ENCODE data around the gene CRISP3. TPM values are rescaled to one million over a fixed set of nuclear protein-coding genes. Genes with fewer than 3 reads are reported as not detected.

Gene CRISP3, protein sequence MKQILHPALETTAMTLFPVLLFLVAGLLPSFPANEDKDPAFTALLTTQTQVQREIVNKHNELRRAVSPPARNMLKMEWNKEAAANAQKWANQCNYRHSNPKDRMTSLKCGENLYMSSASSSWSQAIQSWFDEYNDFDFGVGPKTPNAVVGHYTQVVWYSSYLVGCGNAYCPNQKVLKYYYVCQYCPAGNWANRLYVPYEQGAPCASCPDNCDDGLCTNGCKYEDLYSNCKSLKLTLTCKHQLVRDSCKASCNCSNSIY
- total RNA-seq (not detected in 2 replicates), polyA plus RNA-seq (not detected in 2 replicates), polyA minus RNA-seq (not detected in 2 replicates)
- 0.02 TPM for total RNA-seq (2013)

DNA sequence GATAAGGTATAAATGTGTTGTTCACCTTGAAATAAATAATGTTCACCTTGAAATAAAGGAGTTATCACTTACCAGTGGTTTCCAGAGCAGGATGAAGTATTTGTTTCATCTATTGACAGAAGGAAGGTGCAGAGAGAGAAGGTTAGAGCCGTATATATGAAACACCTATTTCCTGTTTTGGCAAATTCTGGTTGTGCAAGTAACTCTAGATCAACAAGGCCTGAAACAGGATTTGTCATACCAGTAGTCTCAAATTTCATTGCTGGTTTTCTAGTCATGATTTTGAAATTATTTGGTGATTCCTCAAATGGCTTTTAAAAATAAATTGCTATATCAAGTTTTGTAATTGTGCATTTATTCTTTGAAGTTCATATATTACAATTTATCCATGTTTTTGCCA is at the start of gene CRISP3:
Gene CRISP3 (minus strand): TSS at position 130 of the 400 bp plus-strand sequence. CDS start 21 bp downstream, at position 109.
- no peak within 1 kb of the TSS for H3K27ac ChIP-seq (ENCODE audit: low read length in 2 of 2)
- ChIA-PET POLR2A (no interaction called here), CTCF (no interaction called here)
- H3K4me3 Mint-ChIP-seq, result no peak within 1 kb of the TSS
- no peak for TF ChIP-seq EZH2 (IDR thresholded peaks at IDR 0.05; ENCODE audit: borderline replicate concordance, insufficient read depth, low read depth, low read length, poor library complexity, severe bottlenecking)
- TF ChIP-seq, protein P1, sequence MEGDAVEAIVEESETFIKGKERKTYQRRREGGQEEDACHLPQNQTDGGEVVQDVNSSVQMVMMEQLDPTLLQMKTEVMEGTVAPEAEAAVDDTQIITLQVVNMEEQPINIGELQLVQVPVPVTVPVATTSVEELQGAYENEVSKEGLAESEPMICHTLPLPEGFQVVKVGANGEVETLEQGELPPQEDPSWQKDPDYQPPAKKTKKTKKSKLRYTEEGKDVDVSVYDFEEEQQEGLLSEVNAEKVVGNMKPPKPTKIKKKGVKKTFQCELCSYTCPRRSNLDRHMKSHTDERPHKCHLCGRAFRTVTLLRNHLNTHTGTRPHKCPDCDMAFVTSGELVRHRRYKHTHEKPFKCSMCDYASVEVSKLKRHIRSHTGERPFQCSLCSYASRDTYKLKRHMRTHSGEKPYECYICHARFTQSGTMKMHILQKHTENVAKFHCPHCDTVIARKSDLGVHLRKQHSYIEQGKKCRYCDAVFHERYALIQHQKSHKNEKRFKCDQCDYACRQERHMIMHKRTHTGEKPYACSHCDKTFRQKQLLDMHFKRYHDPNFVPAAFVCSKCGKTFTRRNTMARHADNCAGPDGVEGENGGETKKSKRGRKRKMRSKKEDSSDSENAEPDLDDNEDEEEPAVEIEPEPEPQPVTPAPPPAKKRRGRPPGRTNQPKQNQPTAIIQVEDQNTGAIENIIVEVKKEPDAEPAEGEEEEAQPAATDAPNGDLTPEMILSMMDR (IDR thresholded peaks at IDR 0.05), result no peak
- H3K9me3 ChIP-seq (ENCODE audit: control extremely low read depth in 1 of 3, control insufficient read depth in 2 of 3, insufficient read depth in 1 of 3, low read length in 2 of 3), result no peaks in the 10 kb centered on the region
- WGBS (ENCODE audit: insufficient coverage), result no CpG with 5 or more reads among the region's 1 CpG
- H3K79me2 ChIP-seq (ENCODE audit: control insufficient read depth, insufficient read depth, low read length), result no peaks in the 10 kb centered on the region
- DNase-seq (no peak), ATAC-seq (ENCODE audit: low read depth) (no peak)
- H3K9ac ChIP-seq (ENCODE audit: low read length), result no peak within 1 kb of the TSS
- H3K4me1 Mint-ChIP-seq, result no peaks in the 10 kb centered on the region
- H3K4me2 ChIP-seq (replicated peaks; ENCODE audit: low read depth, low read length, poor library complexity, severe bottlenecking), result no peak within 1 kb of the TSS
- intact Hi-C loops (cut with micrococcal nuclease), result no loop called here
- H3K9me3 Mint-ChIP-seq (ENCODE audit: insufficient read depth), result peaks cover 2% of the 10 kb centered on the region
- H2AFZ ChIP-seq (ENCODE audit: insufficient read depth, low read depth, low read length, poor library complexity, severe bottlenecking), result no peak within 1 kb of the TSS
- no peaks in the 10 kb centered on the region for H3K36me3 ChIP-seq (replicated peaks in 1 of 2; ENCODE audit: control extremely low read depth in 1 of 2, control insufficient read depth in 1 of 2, extremely low read depth in 1 of 2, insufficient read depth in 2 of 2, low read length in 1 of 2)
- H3K4me1 ChIP-seq (ENCODE audit: control insufficient read depth in 2 of 2, insufficient read depth in 2 of 2, low read length in 2 of 2), result no peaks in the 10 kb centered on the region
- H3K27me3 Mint-ChIP-seq, result no peaks in the 10 kb centered on the region
- H4K20me1 ChIP-seq (ENCODE audit: control insufficient read depth, insufficient read depth, low read length, poor library complexity, severe bottlenecking), result no peaks in the 10 kb centered on the region
- H3K27me3 ChIP-seq (replicated peaks in 1 of 4; ENCODE audit: control extremely low read depth in 1 of 4, control insufficient read depth in 3 of 4, insufficient read depth in 4 of 4, low read length in 3 of 4), result no peaks in the 10 kb centered on the region
- no peak within 1 kb of the TSS for H3K27ac Mint-ChIP-seq
- H3K4me3 ChIP-seq (ENCODE audit: control extremely low read depth in 1 of 5, extremely low read depth in 1 of 5, insufficient read depth in 1 of 5, low read depth in 2 of 5, low read length in 4 of 5), result no peak within 1 kb of the TSS

DNA sequence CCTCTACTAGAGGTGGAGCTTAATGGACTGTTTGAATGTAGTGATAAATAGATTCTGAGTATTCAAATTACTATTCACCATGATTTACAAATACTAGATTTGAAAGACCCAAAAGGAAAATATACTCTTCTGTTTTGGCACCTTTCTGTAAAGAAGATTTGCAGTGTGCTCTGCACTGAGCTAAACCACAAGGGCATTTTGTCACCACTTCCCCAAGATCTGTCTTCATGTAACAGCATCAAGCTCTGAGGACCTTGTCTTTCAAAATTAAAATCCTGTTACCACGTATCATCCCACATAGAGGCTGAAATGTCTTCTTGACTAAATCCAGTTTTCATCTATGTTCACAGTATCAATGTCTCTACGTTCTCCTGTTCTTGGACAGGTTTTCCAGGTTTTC is 46.2 kb upstream of the CRISP3 start:
- no peak overlapping the region for H3K9ac ChIP-seq (ENCODE audit: low read length)
- peaks cover 2% of the 10 kb centered on the region for H3K9me3 Mint-ChIP-seq (ENCODE audit: insufficient read depth)
- H3K79me2 ChIP-seq (ENCODE audit: control insufficient read depth, insufficient read depth, low read length), result no peaks in the 10 kb centered on the region
- ATAC-seq (ENCODE audit: low read depth) (no peak), DNase-seq (no peak)
- no peak overlapping the region for H3K4me2 ChIP-seq (replicated peaks; ENCODE audit: low read depth, low read length, poor library complexity, severe bottlenecking)
- H3K27ac Mint-ChIP-seq, result no peak overlapping the region
- ChIA-PET POLR2A (no interaction called here), CTCF (no interaction called here)
- H3K27ac ChIP-seq (ENCODE audit: low read length in 2 of 2), result no peak overlapping the region
- no peaks in the 10 kb centered on the region for H3K27me3 Mint-ChIP-seq
- no peaks in the 10 kb centered on the region for H3K4me1 Mint-ChIP-seq
- no peaks in the 10 kb centered on the region for H4K20me1 ChIP-seq (ENCODE audit: control insufficient read depth, insufficient read depth, low read length, poor library complexity, severe bottlenecking)
- no peak overlapping the region for H3K4me3 Mint-ChIP-seq
- TF ChIP-seq EZH2 (IDR thresholded peaks at IDR 0.05; ENCODE audit: borderline replicate concordance, insufficient read depth, low read depth, low read length, poor library complexity, severe bottlenecking), result no peak
- TF ChIP-seq, protein P1 (IDR thresholded peaks at IDR 0.05), result no peak
- no peaks in the 10 kb centered on the region for H3K4me1 ChIP-seq (ENCODE audit: control insufficient read depth in 2 of 2, insufficient read depth in 2 of 2, low read length in 2 of 2)
- H3K27me3 ChIP-seq (replicated peaks in 1 of 4; ENCODE audit: control extremely low read depth in 1 of 4, control insufficient read depth in 3 of 4, insufficient read depth in 4 of 4, low read length in 3 of 4), result no peaks in the 10 kb centered on the region
- H3K9me3 ChIP-seq (ENCODE audit: control extremely low read depth in 1 of 3, control insufficient read depth in 2 of 3, insufficient read depth in 1 of 3, low read length in 2 of 3), result no peaks in the 10 kb centered on the region
- intact Hi-C loops (cut with micrococcal nuclease), result no loop called here
- H2AFZ ChIP-seq (ENCODE audit: insufficient read depth, low read depth, low read length, poor library complexity, severe bottlenecking), result no peak overlapping the region
- H3K4me3 ChIP-seq (ENCODE audit: control extremely low read depth in 1 of 5, extremely low read depth in 1 of 5, insufficient read depth in 1 of 5, low read depth in 2 of 5, low read length in 4 of 5), result no peak overlapping the region
- no peaks in the 10 kb centered on the region for H3K36me3 ChIP-seq (replicated peaks in 1 of 2; ENCODE audit: control extremely low read depth in 1 of 2, control insufficient read depth in 1 of 2, extremely low read depth in 1 of 2, insufficient read depth in 2 of 2, low read length in 1 of 2)
- WGBS (ENCODE audit: insufficient coverage), result 25% methylated on average over 1 of the region's 2 CpGs

Measured in B cell (primary cell).